ENCODE data around the gene ARHGAP21. TPM values are rescaled to one million over a fixed set of nuclear protein-coding genes. Genes with fewer than 3 reads are reported as not detected.

Gene ARHGAP21
- total RNA-seq, 1 experiment from 2014 or later: 59.4 TPM

DNA sequence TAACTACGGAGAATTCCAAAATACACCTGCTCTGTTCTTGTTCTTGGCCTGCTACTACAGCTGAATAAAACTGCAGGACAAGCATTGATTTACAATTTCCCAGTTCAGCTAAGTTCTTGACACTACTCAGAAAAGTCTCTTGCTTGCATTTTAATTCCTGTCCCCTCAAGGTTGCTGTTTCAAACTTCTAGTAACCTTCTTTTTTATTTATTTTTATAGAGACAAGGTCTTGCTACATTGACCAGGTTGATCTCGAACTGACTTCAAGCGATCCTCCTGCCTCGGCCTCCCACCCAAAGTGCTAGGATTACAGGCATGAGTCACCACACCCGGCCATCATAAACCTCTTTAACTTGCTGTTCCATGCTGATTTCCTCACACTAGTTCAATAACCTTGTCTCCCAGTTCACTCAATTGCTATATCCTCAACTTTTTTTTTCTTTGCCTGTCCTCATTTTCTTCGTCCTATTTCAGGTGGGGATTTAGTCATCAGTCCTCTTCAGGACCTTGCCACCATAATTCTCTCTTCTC is 79.9 kb downstream of the ARHGAP21 start:
- no peak overlapping the region for H3K23ac ChIP-seq (ENCODE audit: insufficient read length, low read depth, low read length)
- H4K20me1 ChIP-seq (ENCODE audit: control insufficient read depth, insufficient read depth, insufficient read length): no peaks in the 10 kb centered on the region
- no peak overlapping the region for H3K4me2 ChIP-seq (ENCODE audit: insufficient read depth, insufficient read length, low read length)
- H4K91ac ChIP-seq (ENCODE audit: insufficient read length, low read depth, low read length): no peak overlapping the region
- no peaks in the 10 kb centered on the region for H3K23me2 ChIP-seq (ENCODE audit: insufficient read length, low read depth, low read length, poor library complexity, severe bottlenecking)
- Mint-ChIP-seq H3K4me1 (peaks cover 10 to 11% of the 10 kb centered on the region in 2 experiments), H3K4me3 (no peak overlapping the region), H3K27me3 (ENCODE audit: low read depth) (no peaks in the 10 kb centered on the region), H3K27ac (no peak overlapping the region), H3K36me3 (ENCODE audit: insufficient read depth in 1 of 3, low read depth in 3 of 3) (no peaks in the 10 kb centered on the region), H3K9me3 (no peaks in the 10 kb centered on the region)
- no peak overlapping the region for H3K4ac ChIP-seq (ENCODE audit: low read depth, low read length)
- H2BK15ac ChIP-seq (ENCODE audit: low read depth, low read length): no peak overlapping the region
- H3K56ac ChIP-seq (ENCODE audit: insufficient read length, low read depth, low read length): no peak overlapping the region
- no peak overlapping the region for H2BK20ac ChIP-seq (ENCODE audit: low read depth, low read length, poor library complexity, severe bottlenecking)
- no peaks in the 10 kb centered on the region for H3K4me1 ChIP-seq (ENCODE audit: insufficient read depth, low read length)
- no peak for DNase-seq
- no peak overlapping the region for H2BK120ac ChIP-seq (ENCODE audit: low read depth, low read length, poor library complexity, severe bottlenecking)
- no peaks in the 10 kb centered on the region for H3K79me2 ChIP-seq (ENCODE audit: insufficient read depth, low read length)
- TF ChIP-seq, protein P1, sequence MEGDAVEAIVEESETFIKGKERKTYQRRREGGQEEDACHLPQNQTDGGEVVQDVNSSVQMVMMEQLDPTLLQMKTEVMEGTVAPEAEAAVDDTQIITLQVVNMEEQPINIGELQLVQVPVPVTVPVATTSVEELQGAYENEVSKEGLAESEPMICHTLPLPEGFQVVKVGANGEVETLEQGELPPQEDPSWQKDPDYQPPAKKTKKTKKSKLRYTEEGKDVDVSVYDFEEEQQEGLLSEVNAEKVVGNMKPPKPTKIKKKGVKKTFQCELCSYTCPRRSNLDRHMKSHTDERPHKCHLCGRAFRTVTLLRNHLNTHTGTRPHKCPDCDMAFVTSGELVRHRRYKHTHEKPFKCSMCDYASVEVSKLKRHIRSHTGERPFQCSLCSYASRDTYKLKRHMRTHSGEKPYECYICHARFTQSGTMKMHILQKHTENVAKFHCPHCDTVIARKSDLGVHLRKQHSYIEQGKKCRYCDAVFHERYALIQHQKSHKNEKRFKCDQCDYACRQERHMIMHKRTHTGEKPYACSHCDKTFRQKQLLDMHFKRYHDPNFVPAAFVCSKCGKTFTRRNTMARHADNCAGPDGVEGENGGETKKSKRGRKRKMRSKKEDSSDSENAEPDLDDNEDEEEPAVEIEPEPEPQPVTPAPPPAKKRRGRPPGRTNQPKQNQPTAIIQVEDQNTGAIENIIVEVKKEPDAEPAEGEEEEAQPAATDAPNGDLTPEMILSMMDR (conservative IDR thresholded peaks at IDR 0.05): no peak
- no peak overlapping the region for H3T11ph ChIP-seq (ENCODE audit: low read length)
- no CpG with 5 or more reads among the region's 6 CpGs for WGBS (ENCODE audit: extremely low coverage, insufficient read length, low lambda C conversion rate)
- no peak overlapping the region for H3K27ac ChIP-seq (ENCODE audit: insufficient read length, low read depth, low read length)
- H3K79me1 ChIP-seq (ENCODE audit: insufficient read depth, low read depth, low read length, poor library complexity, severe bottlenecking): no peaks in the 10 kb centered on the region
- no peak overlapping the region for H3K9ac ChIP-seq (ENCODE audit: extremely low read depth, insufficient read length, low read length)
- no peaks in the 10 kb centered on the region for H3K9me3 ChIP-seq (ENCODE audit: control insufficient read depth, low read depth, low read length)
- no peak overlapping the region for H4K8ac ChIP-seq (replicated peaks; ENCODE audit: insufficient read length, low read depth, low read length)
- no peak overlapping the region for H3K14ac ChIP-seq (ENCODE audit: insufficient read depth, low read length)
- H2AK5ac ChIP-seq (ENCODE audit: insufficient read length, low read length): no peak overlapping the region
- no peak overlapping the region for H2AFZ ChIP-seq (ENCODE audit: low read length)
- H3K18ac ChIP-seq (ENCODE audit: insufficient read length, low read depth, low read length): no peak overlapping the region
- H2BK12ac ChIP-seq (ENCODE audit: insufficient read length, low read depth, low read length): no peak overlapping the region
- H4K5ac ChIP-seq (ENCODE audit: insufficient read length, low read depth, low read length): no peak overlapping the region
- no peaks in the 10 kb centered on the region for H3K27me3 ChIP-seq (ENCODE audit: insufficient read depth, low read length)
- no peak overlapping the region for H2BK5ac ChIP-seq (ENCODE audit: insufficient read length, low read length)

All from H9 (cell line).